Activated T-cell treated with anti-CD3 and anti-CD28 coated beads for 48 hours (primary cell): ENCODE results near the gene MAJIN.

ENCODE experiments used
- DNase-seq: peaks from one replicate; pipeline ENCODE4 v3.0.0-alpha.2; 2020; ENCODE audit warnings: low read depth

The MAJIN gene

DNA sequence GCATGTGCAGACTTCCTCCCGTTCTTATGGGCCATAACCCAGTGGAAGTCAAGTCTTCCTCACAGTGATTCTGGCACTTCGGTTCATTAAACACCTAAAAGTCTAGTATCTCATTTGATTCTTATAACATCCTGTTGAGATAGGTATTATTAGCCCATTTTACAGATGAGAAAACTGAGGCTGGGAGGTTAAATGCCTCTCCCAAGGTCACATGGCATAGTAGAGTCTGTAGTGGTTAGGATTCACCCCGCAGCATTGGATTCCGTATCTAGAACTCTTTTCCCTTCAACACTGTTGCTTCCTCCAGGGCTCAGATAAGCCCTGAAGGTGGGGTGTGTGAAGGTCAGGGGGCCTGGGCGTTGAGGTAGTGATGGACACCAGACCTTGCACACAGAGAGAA lies 39.6 kb downstream of the MAJIN start:
- DNase-seq, result no peak

GRCh38 chr11:64931290-64931689 lies 40.6 kb downstream of the MAJIN start:
- no peak for DNase-seq

- DNase-seq, result no peak
Observed at GRCh38 chr11:64930340-64930739, 41.6 kb downstream of the MAJIN start.

GRCh38 chr11:64929625-64930024 lies 42.3 kb downstream of the MAJIN start:
- DNase-seq, result no peak

DNA sequence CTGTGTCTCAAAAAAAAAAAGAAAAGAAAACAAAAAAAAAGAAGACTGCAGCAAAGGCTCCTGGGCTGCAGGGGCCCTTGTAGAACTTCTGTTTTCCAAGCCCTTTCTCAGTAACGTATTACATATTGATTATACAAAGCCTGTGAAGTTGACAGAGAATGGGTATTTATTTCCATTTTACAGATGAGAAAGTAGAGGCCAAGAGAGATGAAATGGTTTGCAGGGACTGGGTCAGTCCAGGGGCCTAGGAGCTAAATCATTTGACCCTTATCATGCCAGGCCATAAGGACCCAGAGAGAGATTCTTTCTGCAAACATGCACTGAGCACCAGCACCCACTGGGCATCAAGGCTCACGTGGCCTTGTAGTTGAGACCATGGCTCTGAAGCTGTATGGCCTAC lies 43.0 kb downstream of the MAJIN start:
- no peak for DNase-seq

DNA sequence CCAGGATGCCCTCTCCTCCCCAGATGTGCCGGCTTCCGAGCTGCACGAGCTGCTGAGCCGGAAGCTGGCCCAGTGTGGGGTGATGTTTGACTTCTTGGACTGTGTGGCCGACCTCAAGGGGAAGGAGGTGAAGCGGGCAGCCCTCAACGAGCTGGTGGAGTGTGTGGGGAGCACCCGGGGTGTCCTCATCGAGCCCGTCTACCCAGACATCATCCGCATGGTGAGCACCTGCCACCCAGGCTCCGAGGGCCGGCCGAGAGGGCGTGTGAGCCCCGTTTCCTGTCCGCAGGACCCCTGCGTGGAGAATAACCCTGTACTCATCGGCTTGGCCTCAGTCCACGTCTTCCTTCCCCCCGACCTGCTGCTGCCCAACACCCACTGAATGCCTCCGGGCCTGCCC lies 45.2 kb downstream of the MAJIN start:
- no peak for DNase-seq

- no peak for DNase-seq
Observed at GRCh38 chr11:64925536-64926436, 46.1 kb downstream of the MAJIN start.

DNA sequence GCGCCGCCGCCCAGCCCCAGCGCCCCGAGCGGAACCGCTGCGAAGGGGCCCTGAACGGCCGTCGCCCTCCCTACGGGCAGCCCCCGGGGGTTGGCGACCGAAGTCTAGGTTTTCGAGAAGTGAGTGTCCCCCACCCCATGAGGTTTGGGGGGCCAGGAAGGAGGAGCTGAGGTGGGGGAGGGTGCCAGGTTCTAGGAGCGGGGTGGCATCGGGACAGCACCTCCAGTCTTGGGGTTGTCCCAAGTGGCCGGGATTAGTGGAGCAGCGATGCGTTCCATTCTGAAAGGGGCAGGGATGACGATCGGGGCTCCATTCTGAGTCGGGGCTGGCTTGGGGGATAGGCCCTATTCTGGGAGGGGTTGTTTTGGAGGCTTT lies 47.0 kb downstream of the MAJIN start:
- DNase-seq, result no peak

- DNase-seq, result peak; percentile 83
Observed at GRCh38 chr11:64923944-64924909, 47.7 kb downstream of the MAJIN start, which contains the start of gene PPP2R5B. TSS of gene PPP2R5B (plus strand) at chr11:64924689. CDS start at chr11:64925735, 1,046 bp downstream.

GRCh38 chr11:64923151-64923661 lies 48.7 kb downstream of the MAJIN start:
- no peak for DNase-seq

- no peak for DNase-seq
Observed at GRCh38 chr11:64921384-64921783, 50.5 kb downstream of the MAJIN start.

DNA sequence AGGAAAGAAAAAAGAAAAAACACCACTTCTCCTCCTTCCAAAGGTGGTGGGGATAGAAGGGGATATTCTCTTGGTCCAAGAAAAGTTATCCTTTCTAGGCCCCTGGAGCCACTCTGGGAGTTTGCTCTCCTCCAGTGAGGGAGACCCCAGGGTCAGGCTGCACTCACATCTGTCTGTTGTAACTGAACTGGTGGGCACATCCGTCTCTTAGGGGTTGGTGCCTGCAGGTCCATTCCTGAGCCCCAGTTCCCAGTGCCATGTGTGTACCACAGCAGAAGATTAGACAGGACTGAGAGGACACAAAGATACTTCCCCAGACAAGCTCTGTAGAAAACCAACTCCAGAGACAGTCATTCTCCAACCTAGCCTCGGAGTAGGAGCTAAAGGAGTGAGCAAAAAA lies 51.8 kb downstream of the MAJIN start:
- DNase-seq, result no peak

GRCh38 chr11:64919627-64920026 lies 52.3 kb downstream of the MAJIN start:
- DNase-seq, result no peak

- DNase-seq, result no peak
Observed at GRCh38 chr11:64918017-64918416, 53.9 kb downstream of the MAJIN start.

GRCh38 chr11:64917663-64917995 lies 54.3 kb downstream of the MAJIN start:
- DNase-seq, result no peak

- peak; percentile 98 for DNase-seq
Observed at GRCh38 chr11:64916775-64917662, 54.9 kb downstream of the MAJIN start, which contains the start of gene ATG2A. TSS of gene ATG2A (minus strand) at chr11:64917209. CDS start at chr11:64917135, 74 bp downstream.

DNA sequence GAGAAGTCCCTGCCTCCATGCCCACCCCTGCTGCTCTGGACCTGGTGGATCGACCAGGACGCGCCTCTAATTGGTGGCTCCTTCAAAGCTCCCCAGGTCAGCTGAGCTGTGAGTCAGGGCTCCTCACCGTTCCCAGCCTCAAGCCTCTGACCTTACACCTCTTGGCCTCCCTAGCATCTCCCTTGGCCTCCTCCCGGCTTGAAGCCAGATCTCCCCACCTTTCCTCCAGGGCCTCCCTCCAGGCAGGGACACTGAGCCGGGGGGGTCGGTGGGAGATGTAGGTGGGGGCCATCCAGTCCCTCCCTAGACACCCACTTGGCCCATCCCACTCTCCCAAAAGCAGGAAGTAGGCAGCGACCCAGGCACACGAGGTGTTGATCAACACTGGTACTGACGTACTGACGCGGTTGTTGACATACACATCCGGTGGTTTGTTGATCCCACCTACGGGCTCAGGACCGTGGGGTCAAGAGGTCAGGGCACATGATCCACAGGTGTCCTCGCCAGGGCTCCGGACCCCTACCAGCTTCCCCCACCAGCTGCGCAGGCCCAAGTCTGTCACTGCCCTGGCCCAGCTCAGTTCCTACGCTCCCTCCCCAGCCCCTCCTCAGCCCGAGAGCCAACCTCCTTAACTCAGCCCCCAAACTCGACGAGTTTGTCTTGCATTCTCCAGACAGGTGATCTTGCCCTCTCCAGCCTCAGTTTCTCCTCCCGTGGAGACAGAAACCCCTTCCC lies 55.7 kb downstream of the MAJIN start:
- DNase-seq, result no peak

GRCh38 chr11:64915376-64915887 lies 56.5 kb downstream of the MAJIN start:
- no peak for DNase-seq

DNA sequence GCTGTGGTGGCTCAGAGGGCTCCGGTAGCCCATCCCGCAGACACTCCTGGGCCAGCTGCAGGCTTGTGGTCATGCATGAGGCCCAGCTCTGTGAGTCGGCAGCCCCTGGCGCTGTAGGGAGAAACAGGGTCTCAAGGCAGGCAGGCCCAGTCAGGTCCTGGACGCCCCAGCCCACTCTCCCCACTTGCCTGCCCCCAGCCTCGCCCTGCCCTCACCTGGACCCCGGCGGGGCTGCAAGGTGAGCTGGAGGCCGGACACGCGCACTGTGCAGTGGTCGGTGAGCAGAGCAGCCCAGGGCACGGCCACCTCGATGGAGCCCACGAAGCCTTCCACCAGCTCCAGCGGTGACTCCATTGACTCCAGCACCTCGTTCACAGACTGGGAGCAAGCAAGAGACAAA lies 57.8 kb downstream of the MAJIN start:
- DNase-seq, result no peak

GRCh38 chr11:64913171-64913727 lies 58.7 kb downstream of the MAJIN start:
- no peak for DNase-seq
